Kidney (tissue), 14 donors: ENCODE data around the gene PHACTR4. TPM values are rescaled to one million over a fixed set of nuclear protein-coding genes. Genes with fewer than 3 reads are reported as not detected.
A peak's percentile ranks its signal among the peaks of the same experiment; 100 is the strongest.

ENCODE experiments used
- DNase-seq, 5 donors: peaks; one replicate each; pipeline ENCODE4 v3.0.0-alpha.2; 2013 to 2020
- FAIRE-seq: peaks from 2 replicates; lab custom pipeline; 2012; peaks lifted over from hg19 to GRCh38; lab: Jason Lieb, UNC
- H3K27ac ChIP-seq, 2 donors: one replicate each; pipeline ENCODE4 v1.7.0; 2013; ENCODE audit warnings: low read depth in 2 of 2, low read length in 2 of 2, inconsistent platforms in 1 of 2
- H3K27me3 ChIP-seq: one replicate; pipeline ENCODE4 v1.7.1; 2013; ENCODE audit warnings: low read length, inconsistent platforms; ENCODE audit not compliant: control insufficient read depth, insufficient read depth
- H3K36me3 ChIP-seq, 3 donors: one replicate each; pipeline versions ENCODE4 v1.7.0 to v1.7.1; 2013; ENCODE audit warnings: low read length in 3 of 3, control low read depth in 1 of 3, inconsistent platforms in 1 of 3; ENCODE audit not compliant: insufficient read depth in 3 of 3, control insufficient read depth in 2 of 3
- H3K4me1 ChIP-seq, 3 donors: one replicate each; pipeline versions ENCODE4 v1.7.0 to v1.7.1; 2013; ENCODE audit warnings: low read length in 3 of 3, inconsistent platforms in 1 of 3, low read depth in 1 of 3; ENCODE audit not compliant: control insufficient read depth in 2 of 3, insufficient read depth in 2 of 3
- H3K4me3 ChIP-seq, 3 donors: one replicate each; pipeline versions ENCODE4 v1.7.0 to v1.8.1; 2013; ENCODE audit warnings: low read length in 3 of 3, control low read depth in 1 of 3, inconsistent platforms in 1 of 3
- H3K9ac ChIP-seq, 3 donors: one replicate each; pipeline versions ENCODE4 v1.7.0 to v1.7.1; 2013; ENCODE audit warnings: low read length in 3 of 3, control low read depth in 1 of 3, inconsistent platforms in 1 of 3
- H3K9me3 ChIP-seq, 3 donors: one replicate each; pipeline versions ENCODE4 v1.7.0 to v1.7.1; 2013; ENCODE audit warnings: low read length in 3 of 3, control low read depth in 1 of 3, inconsistent platforms in 1 of 3; ENCODE audit not compliant: control insufficient read depth in 2 of 3, insufficient read depth in 1 of 3
- intact Hi-C: fragments of 100-400 bp; cut with DNase I; formaldehyde crosslinking; loops from one replicate; pipeline ENCODE4 v1.11.1; 2022
- polyA plus RNA-seq: library from polyadenylated mRNA; stranded (reverse); fragments of 350-450 nt; fragmentation: Illumina TruSeq; extraction: RNeasy Lipid Tissue Mini Kit (QIAGEN cat#74804); gene quantifications from one replicate; pipeline ENCODE4 v1.2.3, GENCODE V29; 2014; ENCODE audit warnings: low read depth, low replicate concordance; ENCODE audit not compliant: insufficient read depth
- total RNA-seq: library from RNA; stranded (reverse); fragmentation: NEBNext Ultra II Directional; extraction: Animal tissue kit (Norgen Biotek cat#: 25700); gene quantifications from one replicate; pipeline ENCODE4 v1.2.1, GENCODE V29; 2021
- TF ChIP-seq, protein P1 (sequence below): IDR thresholded peaks from 3 replicates; pipeline ENCODE4 v1.5.1; 2012; ENCODE audit warnings: mild to moderate bottlenecking, moderate library complexity, borderline replicate concordance; ENCODE audit not compliant: insufficient read depth; ENCODE audit errors: extremely low read depth
- donor health status: control.
- donor health status: control.
- donor health status: control.
- donor health status: control.
- donor health status: control.
- donor health status: DM: yes; HTN: yes; CAD: no.
- donor health status: Normal renal cell carcinoma (clear cell type).

Gene PHACTR4
- total and polyA plus RNA-seq, 2 donors from 2014 or later = 23.2 to 51.5 TPM

DNA sequence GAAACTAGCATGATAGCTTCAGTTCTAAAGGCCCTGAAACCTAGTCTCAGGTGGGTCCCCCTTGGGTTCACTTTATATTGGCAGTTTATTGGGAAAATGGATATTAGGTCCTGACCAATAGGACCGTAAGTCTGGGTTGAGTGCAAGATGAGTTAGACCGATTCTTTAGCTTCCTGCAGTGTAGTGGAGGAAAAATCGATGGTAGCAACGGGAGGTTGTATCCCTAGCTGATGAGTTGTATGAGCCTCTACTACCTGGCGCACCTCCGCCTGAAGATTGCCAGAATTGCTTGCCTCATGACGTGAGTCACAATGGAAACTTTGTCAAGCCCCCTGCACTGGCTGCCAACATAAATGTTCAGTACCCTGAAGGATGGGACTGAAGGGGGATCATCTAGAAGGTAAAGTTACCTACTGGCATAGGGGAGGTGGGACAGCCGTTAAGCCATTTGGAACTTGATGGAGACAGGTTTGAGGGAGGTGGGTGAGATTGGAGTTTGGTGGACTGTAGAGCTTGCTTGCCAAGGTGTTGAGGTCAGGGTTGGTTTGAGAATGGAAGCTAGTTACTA lies 140.2 kb downstream of the PHACTR4 start:
- H3K9me3 ChIP-seq = no peaks in the 10 kb centered on the region
- no peak for FAIRE-seq
- TF ChIP-seq, protein P1, sequence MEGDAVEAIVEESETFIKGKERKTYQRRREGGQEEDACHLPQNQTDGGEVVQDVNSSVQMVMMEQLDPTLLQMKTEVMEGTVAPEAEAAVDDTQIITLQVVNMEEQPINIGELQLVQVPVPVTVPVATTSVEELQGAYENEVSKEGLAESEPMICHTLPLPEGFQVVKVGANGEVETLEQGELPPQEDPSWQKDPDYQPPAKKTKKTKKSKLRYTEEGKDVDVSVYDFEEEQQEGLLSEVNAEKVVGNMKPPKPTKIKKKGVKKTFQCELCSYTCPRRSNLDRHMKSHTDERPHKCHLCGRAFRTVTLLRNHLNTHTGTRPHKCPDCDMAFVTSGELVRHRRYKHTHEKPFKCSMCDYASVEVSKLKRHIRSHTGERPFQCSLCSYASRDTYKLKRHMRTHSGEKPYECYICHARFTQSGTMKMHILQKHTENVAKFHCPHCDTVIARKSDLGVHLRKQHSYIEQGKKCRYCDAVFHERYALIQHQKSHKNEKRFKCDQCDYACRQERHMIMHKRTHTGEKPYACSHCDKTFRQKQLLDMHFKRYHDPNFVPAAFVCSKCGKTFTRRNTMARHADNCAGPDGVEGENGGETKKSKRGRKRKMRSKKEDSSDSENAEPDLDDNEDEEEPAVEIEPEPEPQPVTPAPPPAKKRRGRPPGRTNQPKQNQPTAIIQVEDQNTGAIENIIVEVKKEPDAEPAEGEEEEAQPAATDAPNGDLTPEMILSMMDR = no peak
- H3K4me1 ChIP-seq = peaks cover 3 to 15% (median 9%) of the 10 kb centered on the region in 3 donors
- H3K27me3 ChIP-seq = no peaks in the 10 kb centered on the region
- no peak for DNase-seq
- peak overlapping the region in 1 of 3 donors; percentile 41 for H3K9ac ChIP-seq
- H3K4me3 ChIP-seq = no peak overlapping the region
- intact Hi-C loops = no loop called here
- H3K36me3 ChIP-seq = peaks cover 17 to 34% (median 21%) of the 10 kb centered on the region in 3 donors
- no peak overlapping the region for H3K27ac ChIP-seq

DNA sequence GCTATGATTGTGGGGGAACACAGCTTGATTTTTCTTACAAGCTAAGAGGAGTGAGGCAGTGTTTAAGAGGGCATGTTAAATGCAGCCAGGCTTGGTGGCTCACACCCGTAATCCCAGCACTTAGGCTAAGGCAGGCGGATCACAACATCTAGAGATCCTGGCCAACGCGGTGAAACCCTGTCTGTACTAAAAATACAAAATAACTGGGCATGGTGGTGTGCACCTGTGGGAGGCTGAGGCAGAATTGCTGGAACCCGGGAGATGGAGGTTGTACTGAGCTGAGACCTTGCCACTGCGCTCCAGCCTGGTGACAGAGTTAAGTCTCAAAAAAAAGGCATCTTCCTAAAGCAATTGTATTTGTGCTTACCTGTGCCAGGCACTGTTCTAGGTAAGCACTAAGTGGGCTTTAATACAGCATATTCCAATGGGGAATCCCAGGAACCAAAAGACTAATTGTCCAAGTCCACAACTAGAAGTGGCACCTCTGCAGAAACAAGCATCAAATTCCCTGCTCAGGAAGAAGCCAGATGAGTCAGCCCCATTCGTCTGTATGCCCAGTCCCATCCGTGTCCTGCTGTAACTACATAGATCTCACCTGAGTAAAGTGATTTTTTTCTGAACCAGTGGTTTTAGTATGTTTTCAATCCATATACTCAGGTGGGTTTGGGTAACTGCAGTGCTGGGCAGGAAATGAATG lies 140.9 kb downstream of the PHACTR4 start:
- Histone ChIP-seq H3K4me3 (no peak overlapping the region), H3K4me1 (peaks cover 3 to 15% (median 9%) of the 10 kb centered on the region in 3 donors), H3K27me3 (no peaks in the 10 kb centered on the region), H3K9ac (peak overlapping the region in 1 of 3 donors; percentile 41), H3K9me3 (no peaks in the 10 kb centered on the region), H3K27ac (no peak overlapping the region), H3K36me3 (peaks cover 17 to 34% (median 21%) of the 10 kb centered on the region in 3 donors)
- no peak for DNase-seq
- intact Hi-C loops = no loop called here
- TF ChIP-seq, protein P1 = no peak
- no peak for FAIRE-seq

DNA sequence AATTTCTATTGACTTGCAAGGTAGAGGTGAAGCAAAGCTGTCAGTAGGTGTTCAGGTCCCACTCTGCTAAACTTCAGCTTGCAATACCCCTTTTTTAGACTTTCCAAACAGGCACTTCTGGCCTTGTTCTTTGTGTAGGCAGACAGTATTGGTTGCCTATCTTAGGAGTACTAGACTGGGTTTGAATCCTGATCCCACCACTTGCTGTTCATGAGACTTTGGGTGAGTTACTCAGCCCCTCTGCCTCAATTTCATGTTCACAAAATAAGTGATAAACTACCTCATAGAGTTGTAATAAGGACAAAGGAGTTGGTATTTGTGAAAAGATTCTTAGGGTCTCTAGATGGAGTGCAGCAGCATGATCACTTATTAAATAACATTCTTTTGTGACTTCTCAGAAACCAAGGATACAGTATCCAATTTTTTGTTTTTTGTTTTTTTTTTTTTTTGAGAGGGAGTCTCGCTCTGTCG lies 141.5 kb downstream of the PHACTR4 start:
- no peak for DNase-seq
- Histone ChIP-seq H3K27ac (no peak overlapping the region), H3K9ac (no peak overlapping the region), H3K4me3 (no peak overlapping the region), H3K9me3 (no peaks in the 10 kb centered on the region), H3K4me1 (peaks cover 3 to 15% (median 9%) of the 10 kb centered on the region in 3 donors), H3K36me3 (peaks cover 17 to 34% (median 21%) of the 10 kb centered on the region in 3 donors), H3K27me3 (no peaks in the 10 kb centered on the region)
- TF ChIP-seq, protein P1 = no peak
- intact Hi-C loops = no loop called here
- FAIRE-seq = no peak
